H9 (cell line): ENCODE data around the gene GMPPB. TPM values are rescaled to one million over a fixed set of nuclear protein-coding genes. Genes with fewer than 3 reads are reported as not detected.

ENCODE experiments used
- DNase-seq: peaks from one replicate; pipeline ENCODE4 v3.0.0-alpha.2; 2017
- H2AFZ ChIP-seq: one replicate; pipeline ENCODE4 v1.6.1; 2013; ENCODE audit warnings: mild to moderate bottlenecking, low read length, control low read depth, moderate library complexity
- H2AK5ac ChIP-seq: 2 replicates; pipeline ENCODE4 v1.6.1; 2013; ENCODE audit warnings: low read length, control low read depth, mixed read lengths; ENCODE audit not compliant: insufficient read length
- H2BK120ac ChIP-seq: one replicate; pipeline ENCODE4 v1.6.1; 2013; ENCODE audit warnings: low read depth, mild to moderate bottlenecking, low read length, control low read depth, inconsistent platforms; ENCODE audit not compliant: poor library complexity, severe bottlenecking
- H2BK12ac ChIP-seq: 2 replicates; pipeline ENCODE4 v1.6.1; 2013; ENCODE audit warnings: low read length, control low read depth, mixed read lengths, low read depth; ENCODE audit not compliant: insufficient read length
- H2BK15ac ChIP-seq: 2 replicates; pipeline ENCODE4 v1.6.1; 2013; ENCODE audit warnings: low read depth, low read length, control low read depth
- H2BK20ac ChIP-seq: one replicate; pipeline ENCODE4 v1.6.1; 2013; ENCODE audit warnings: low read depth, mild to moderate bottlenecking, low read length, control low read depth, inconsistent platforms; ENCODE audit not compliant: poor library complexity, severe bottlenecking
- H2BK5ac ChIP-seq: 2 replicates; pipeline ENCODE4 v1.6.1; 2013; ENCODE audit warnings: low read length, control low read depth, mixed read lengths; ENCODE audit not compliant: insufficient read length
- H3K14ac ChIP-seq: 2 replicates; pipeline ENCODE4 v1.6.1; 2013; ENCODE audit warnings: low read length, control low read depth; ENCODE audit not compliant: insufficient read depth
- H3K18ac ChIP-seq: 2 replicates; pipeline ENCODE4 v1.6.1; 2013; ENCODE audit warnings: low read depth, mild to moderate bottlenecking, mixed read lengths, low read length, control low read depth; ENCODE audit not compliant: insufficient read length
- H3K23ac ChIP-seq: 2 replicates; pipeline ENCODE4 v1.6.1; 2013; ENCODE audit warnings: low read length, control low read depth, mixed read lengths, low read depth; ENCODE audit not compliant: insufficient read length
- H3K23me2 ChIP-seq: 2 replicates; pipeline ENCODE4 v1.6.1; 2013; ENCODE audit warnings: low read depth, mild to moderate bottlenecking, mixed read lengths, low read length, control low read depth; ENCODE audit not compliant: insufficient read length, poor library complexity, severe bottlenecking
- H3K27ac ChIP-seq: 2 replicates; pipeline ENCODE4 v1.5.1; 2013; ENCODE audit warnings: low read length, control low read depth, mixed read lengths, low read depth; ENCODE audit not compliant: insufficient read length
- H3K27me3 ChIP-seq: 2 replicates; pipeline ENCODE4 v1.6.1; 2013; ENCODE audit warnings: low read length, control low read depth, inconsistent platforms; ENCODE audit not compliant: insufficient read depth
- H3K4ac ChIP-seq: 2 replicates; pipeline ENCODE4 v1.6.1; 2013; ENCODE audit warnings: low read depth, mild to moderate bottlenecking, control low read depth, inconsistent platforms, low read length, moderate library complexity
- H3K4me1 ChIP-seq: 2 replicates; pipeline ENCODE4 v1.6.1; 2013; ENCODE audit warnings: low read length, control low read depth, inconsistent platforms; ENCODE audit not compliant: insufficient read depth
- H3K4me2 ChIP-seq: 2 replicates; pipeline ENCODE4 v1.6.1; 2013; ENCODE audit warnings: low read length, control low read depth, mixed read lengths; ENCODE audit not compliant: insufficient read length, insufficient read depth
- H3K56ac ChIP-seq: 2 replicates; pipeline ENCODE4 v1.6.1; 2013; ENCODE audit warnings: low read depth, mild to moderate bottlenecking, mixed read lengths, low read length, control low read depth; ENCODE audit not compliant: insufficient read length
- H3K79me1 ChIP-seq: 2 replicates; pipeline ENCODE4 v1.6.1; 2013; ENCODE audit warnings: low read depth, mild to moderate bottlenecking, moderate library complexity, low read length, control low read depth, inconsistent platforms; ENCODE audit not compliant: insufficient read depth, poor library complexity, severe bottlenecking
- H3K79me2 ChIP-seq: 2 replicates; pipeline ENCODE4 v1.6.1; 2013; ENCODE audit warnings: low read length, control low read depth, inconsistent platforms; ENCODE audit not compliant: insufficient read depth
- H3K9ac ChIP-seq: 2 replicates; pipeline ENCODE4 v1.6.1; 2013; ENCODE audit warnings: low read length, control low read depth, mixed read lengths; ENCODE audit not compliant: insufficient read length; ENCODE audit errors: extremely low read depth
- H3K9me3 ChIP-seq: one replicate; pipeline ENCODE4 v1.6.1; 2013; ENCODE audit warnings: low read depth, low read length, inconsistent platforms; ENCODE audit not compliant: control insufficient read depth
- H3T11ph ChIP-seq: one replicate; pipeline ENCODE4 v1.6.1; 2013; ENCODE audit warnings: mild to moderate bottlenecking, low read length, control low read depth, inconsistent platforms
- H4K20me1 ChIP-seq: one replicate; pipeline ENCODE4 v1.6.1; 2013; ENCODE audit not compliant: control insufficient read depth, insufficient read length, insufficient read depth
- H4K5ac ChIP-seq: 2 replicates; pipeline ENCODE4 v1.6.1; 2013; ENCODE audit warnings: low read depth, mild to moderate bottlenecking, mixed read lengths, low read length, control low read depth; ENCODE audit not compliant: insufficient read length
- H4K8ac ChIP-seq: replicated peaks from 2 replicates; pipeline ENCODE4 v1.6.1; 2013; ENCODE audit warnings: low read length, control low read depth, mixed read lengths, low read depth; ENCODE audit not compliant: insufficient read length
- H4K91ac ChIP-seq: 2 replicates; pipeline ENCODE4 v1.6.1; 2013; ENCODE audit warnings: low read depth, mild to moderate bottlenecking, moderate library complexity, mixed read lengths, low read length, control low read depth; ENCODE audit not compliant: insufficient read length
- H3K27ac Mint-ChIP-seq, 3 experiments: 2 replicates in 2 of 3; 3 replicates in 1 of 3; pipeline ENCODE4 v1.8.0; 2020 to 2021; ENCODE audit warnings: mixed read lengths in 3 of 3, mild to moderate bottlenecking in 1 of 3, moderate library complexity in 1 of 3
- H3K27me3 Mint-ChIP-seq: 2 replicates; pipeline ENCODE4 v1.8.0; 2021; ENCODE audit warnings: low read depth, mild to moderate bottlenecking, moderate library complexity, mixed read lengths
- H3K36me3 Mint-ChIP-seq, 3 experiments: 2 replicates in 2 of 3; 3 replicates in 1 of 3; pipeline ENCODE4 v1.8.0; 2020 to 2021; ENCODE audit warnings: low read depth in 3 of 3, mixed read lengths in 3 of 3; ENCODE audit not compliant: insufficient read depth in 1 of 3
- H3K4me1 Mint-ChIP-seq, 2 experiments: 2 replicates each; pipeline ENCODE4 v1.8.0; 2020; ENCODE audit warnings: mixed read lengths in 2 of 2
- H3K4me3 Mint-ChIP-seq, 2 experiments: 2 replicates in 1 of 2; 3 replicates in 1 of 2; pipeline ENCODE4 v1.8.0; 2020 to 2021; ENCODE audit warnings: mild to moderate bottlenecking in 2 of 2, mixed read lengths in 2 of 2, moderate library complexity in 1 of 2
- H3K9me3 Mint-ChIP-seq, 2 experiments: 2 replicates in 1 of 2; 3 replicates in 1 of 2; pipeline ENCODE4 v1.8.0; 2020; ENCODE audit warnings: mild to moderate bottlenecking in 2 of 2, mixed read lengths in 2 of 2, moderate library complexity in 1 of 2
- whole genome bisulfite sequencing: extraction: QIAGEN DNeasy Blood & Tissue Kit; methylation state at CpG from one replicate; pipeline ENCODE4 v1.1.7; 2013; ENCODE audit warnings: missing lambda C conversion rate, low lambda C conversion rate, mixed read lengths; ENCODE audit not compliant: insufficient read length; ENCODE audit errors: extremely low coverage; 5-methylcytosine and 5-hydroxymethylcytosine counted together
- total RNA-seq: library from RNA; stranded (reverse); gene quantifications from 2 replicates; pipeline ENCODE4 v1.2.1, GENCODE V29; 2021
- TF ChIP-seq, protein P1 (sequence below): fragments of 200-600 bp; sonication (generic); conservative IDR thresholded peaks from 3 replicates; pipeline ENCODE4 v1.8.0; 2021; ENCODE audit warnings: antibody characterized with exemption, mild to moderate bottlenecking

Gene GMPPB
- total RNA-seq, 1 experiment from 2014 or later = 31.1 TPM

DNA sequence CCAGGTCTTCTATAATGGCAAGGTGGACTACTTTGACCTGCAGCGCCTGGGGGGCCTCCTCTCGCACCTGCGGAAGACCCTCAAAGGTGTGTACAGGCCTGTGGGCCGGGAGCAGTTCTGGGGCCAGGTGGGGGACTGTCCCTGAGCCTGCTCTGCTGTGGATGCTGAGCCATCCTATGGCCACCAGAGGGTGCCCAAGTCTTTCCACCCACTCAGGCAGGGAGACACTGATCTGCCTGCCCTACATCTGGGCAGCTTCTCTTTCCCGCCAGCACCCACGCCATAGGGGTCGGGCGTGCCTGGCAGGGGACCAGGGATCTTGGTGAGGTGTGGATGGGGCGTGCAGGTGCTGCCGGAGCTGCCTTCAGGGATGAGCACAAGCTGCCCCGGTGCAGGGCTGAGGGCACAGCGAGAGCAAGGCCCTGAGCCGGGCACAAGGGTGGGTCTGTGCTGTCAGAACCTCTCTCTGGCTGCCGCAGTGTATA lies 20.3 kb downstream of the GMPPB start:
- no peaks in the 10 kb centered on the region for H3K79me2 ChIP-seq
- H3K4ac ChIP-seq = no peak overlapping the region
- Mint-ChIP-seq H3K9me3 (no peaks in the 10 kb centered on the region), H3K4me3 (no peak overlapping the region; a peak in 1 of 5 replicates), H3K27me3 (no peaks in the 10 kb centered on the region), H3K27ac (peak overlapping the region in 1 of 3 experiments; percentile 25; a peak in 4 of 7 replicates), H3K36me3 (peaks cover 6 to 20% (median 17%) of the 10 kb centered on the region in 3 experiments), H3K4me1 (peaks cover 11 to 21% of the 10 kb centered on the region in 2 experiments)
- no peaks in the 10 kb centered on the region for H4K20me1 ChIP-seq
- no CpG with 5 or more reads among the region's 14 CpGs for WGBS
- H3K9ac ChIP-seq = no peak overlapping the region
- no peak overlapping the region for H2BK15ac ChIP-seq
- H2BK5ac ChIP-seq = no peak overlapping the region
- TF ChIP-seq, protein P1, sequence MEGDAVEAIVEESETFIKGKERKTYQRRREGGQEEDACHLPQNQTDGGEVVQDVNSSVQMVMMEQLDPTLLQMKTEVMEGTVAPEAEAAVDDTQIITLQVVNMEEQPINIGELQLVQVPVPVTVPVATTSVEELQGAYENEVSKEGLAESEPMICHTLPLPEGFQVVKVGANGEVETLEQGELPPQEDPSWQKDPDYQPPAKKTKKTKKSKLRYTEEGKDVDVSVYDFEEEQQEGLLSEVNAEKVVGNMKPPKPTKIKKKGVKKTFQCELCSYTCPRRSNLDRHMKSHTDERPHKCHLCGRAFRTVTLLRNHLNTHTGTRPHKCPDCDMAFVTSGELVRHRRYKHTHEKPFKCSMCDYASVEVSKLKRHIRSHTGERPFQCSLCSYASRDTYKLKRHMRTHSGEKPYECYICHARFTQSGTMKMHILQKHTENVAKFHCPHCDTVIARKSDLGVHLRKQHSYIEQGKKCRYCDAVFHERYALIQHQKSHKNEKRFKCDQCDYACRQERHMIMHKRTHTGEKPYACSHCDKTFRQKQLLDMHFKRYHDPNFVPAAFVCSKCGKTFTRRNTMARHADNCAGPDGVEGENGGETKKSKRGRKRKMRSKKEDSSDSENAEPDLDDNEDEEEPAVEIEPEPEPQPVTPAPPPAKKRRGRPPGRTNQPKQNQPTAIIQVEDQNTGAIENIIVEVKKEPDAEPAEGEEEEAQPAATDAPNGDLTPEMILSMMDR = peak; percentile 88
- H3K4me1 ChIP-seq = no peaks in the 10 kb centered on the region
- H3K79me1 ChIP-seq = no peaks in the 10 kb centered on the region
- H2AK5ac ChIP-seq = no peak overlapping the region
- H3K56ac ChIP-seq = no peak overlapping the region
- H2BK120ac ChIP-seq = no peak overlapping the region
- H2BK20ac ChIP-seq = no peak overlapping the region
- no peaks in the 10 kb centered on the region for H3K27me3 ChIP-seq
- H4K91ac ChIP-seq = no peak overlapping the region
- H3K9me3 ChIP-seq = no peaks in the 10 kb centered on the region
- no peak overlapping the region for H3K14ac ChIP-seq
- DNase-seq = peak; percentile 79
- no peak overlapping the region for H4K8ac ChIP-seq
- no peak overlapping the region for H3T11ph ChIP-seq
- no peak overlapping the region for H2AFZ ChIP-seq
- H4K5ac ChIP-seq = no peak overlapping the region
- no peak overlapping the region for H3K18ac ChIP-seq
- no peak overlapping the region for H3K27ac ChIP-seq
- no peaks in the 10 kb centered on the region for H3K23me2 ChIP-seq
- no peak overlapping the region for H2BK12ac ChIP-seq
- H3K23ac ChIP-seq = no peak overlapping the region
- no peak overlapping the region for H3K4me2 ChIP-seq
